HCT116 (cell line): ENCODE data around the gene NAT16. TPM values are rescaled to one million over a fixed set of nuclear protein-coding genes. Genes with fewer than 3 reads are reported as not detected.

Experiments used
- ATAC-seq: fragments of 200-7000 bp; cut with Tn5 transposase; 2 replicates; pipeline ENCODE4 v1.9.1; 2020; ENCODE audit warnings: mild to moderate bottlenecking, moderate library complexity
- BruUV-seq: library from RNA; stranded (reverse); fragments of 400-500 nt; replicated peaks from 2 replicates; lab custom pipeline; 2021; lab: Mats Ljungman, UMichigan
- CTCF ChIA-PET: fragments of 300-600 bp; sonication (Branson Sonifier 250); formaldehyde crosslinking; loops from one replicate; lab custom pipeline; 2021; ENCODE audit warnings: antibody characterized with exemption; lab: Charles Lee
- POLR2A ChIA-PET: fragments of 300-600, 350-600 bp; sonication (Branson Sonifier 250); formaldehyde crosslinking; loops from one replicate; lab custom pipeline; 2021; ENCODE audit warnings: antibody characterized with exemption; lab: Charles Lee
- RAD21 ChIA-PET, 2 experiments: fragments of 300-600 bp; sonication (Branson Sonifier 250); formaldehyde crosslinking; loops; one replicate each; lab custom pipeline; 2023; ENCODE audit warnings: low total read pairs in 2 of 2; ENCODE audit not compliant: uncharacterized antibody in 2 of 2, unreplicated experiment in 2 of 2, low non-redundant PET in 1 of 2; lab: Charles Lee
- DNase-seq: peaks from one replicate; pipeline ENCODE4 v3.0.0-alpha.2; 2010; ENCODE audit warnings: low read depth, low spot score
- H2AFZ ChIP-seq: fragments of 200-600 bp; shearing (Covaris generic), sonication (generic); 2 replicates; pipeline ENCODE4 v1.6.1; 2017; ENCODE audit warnings: low read depth, mixed run types, mixed read lengths, antibody characterized with exemption, low read length; ENCODE audit not compliant: poor library complexity, severe bottlenecking
- H3K27ac ChIP-seq: 2 replicates; pipeline ENCODE4 v1.5.1; 2012; ENCODE audit warnings: low read depth, low read length
- H3K27me3 ChIP-seq: fragments of 200-600 bp; sonication (generic); 2 replicates; pipeline ENCODE4 v1.6.1; 2016; ENCODE audit warnings: mixed run types, low read length, mixed read lengths; ENCODE audit not compliant: insufficient read depth
- H3K36me3 ChIP-seq, 2 experiments: fragments of 200-500 bp in 1 of 2; fragments of 200-600 bp in 1 of 2; sonication (Bioruptor generic) in 1 of 2; sonication (generic) in 1 of 2; 2 replicates each; pipeline versions ENCODE4 v1.5.1 to v1.6.1; 2014 to 2016; ENCODE audit warnings: low read length in 2 of 2, inconsistent platforms in 1 of 2, mixed read lengths in 1 of 2, mixed run types in 1 of 2; ENCODE audit not compliant: insufficient read depth in 2 of 2, control insufficient read depth in 1 of 2
- H3K4me1 ChIP-seq, 2 experiments: fragments of 200-600 bp in 1 of 2; sonication (generic) in 1 of 2; 2 replicates each; pipeline versions ENCODE4 v1.5.1 to v1.6.1; 2012 to 2017; ENCODE audit warnings: low read length in 2 of 2, inconsistent platforms in 1 of 2, mild to moderate bottlenecking in 1 of 2, mixed read lengths in 1 of 2, mixed run types in 1 of 2, moderate library complexity in 1 of 2; ENCODE audit not compliant: insufficient read depth in 2 of 2, control insufficient read depth in 1 of 2
- H3K4me2 ChIP-seq: fragments of 200-600 bp; sonication (generic); 2 replicates; pipeline ENCODE4 v1.6.1; 2017; ENCODE audit warnings: mixed run types, low read length, mixed read lengths
- H3K4me3 ChIP-seq, 2 experiments: fragments of 200-600 bp in 1 of 2; sonication (generic) in 1 of 2; replicated peaks in 1 of 2; 2 replicates each; pipeline ENCODE4 v1.5.1; 2011 to 2016; ENCODE audit warnings: low read length in 2 of 2, control low read depth in 1 of 2, low read depth in 1 of 2, mild to moderate bottlenecking in 1 of 2, mixed read lengths in 1 of 2, mixed run types in 1 of 2
- H3K79me2 ChIP-seq: fragments of 200-600 bp; sonication (generic); 2 replicates; pipeline ENCODE4 v1.6.1; 2017; ENCODE audit warnings: mild to moderate bottlenecking, mixed run types, low read length, moderate library complexity, mixed read lengths; ENCODE audit not compliant: insufficient read depth
- H3K9ac ChIP-seq: fragments of 200-600 bp; sonication (generic); 2 replicates; pipeline ENCODE4 v1.6.1; 2016; ENCODE audit warnings: low read length, mixed read lengths
- H3K9me2 ChIP-seq: fragments of 200-600 bp; sonication (generic), shearing (Covaris generic); 2 replicates; pipeline ENCODE4 v1.6.1; 2017; ENCODE audit warnings: mixed run types, mild to moderate bottlenecking, moderate library complexity; ENCODE audit not compliant: insufficient read depth
- H3K9me3 ChIP-seq, 2 experiments: fragments of 200-500 bp in 1 of 2; fragments of 200-600 bp in 1 of 2; sonication (Bioruptor generic) in 1 of 2; sonication (generic) in 1 of 2; 2 replicates each; pipeline ENCODE4 v1.6.1; 2014 to 2017; ENCODE audit warnings: low read length in 2 of 2, mixed read lengths in 2 of 2, inconsistent platforms in 1 of 2, low read depth in 1 of 2, mild to moderate bottlenecking in 1 of 2, mixed run types in 1 of 2, moderate library complexity in 1 of 2; ENCODE audit not compliant: control insufficient read depth in 1 of 2, insufficient read depth in 1 of 2
- H4K20me1 ChIP-seq: fragments of 200-600 bp; sonication (generic), shearing (Covaris generic); 2 replicates; pipeline ENCODE4 v1.6.1; 2017; ENCODE audit warnings: mixed run types, mild to moderate bottlenecking, moderate library complexity; ENCODE audit not compliant: insufficient read depth
- CEBPB ChIP-seq: IDR thresholded peaks from 2 replicates; pipeline ENCODE4 v1.6.1; 2012; ENCODE audit warnings: low read depth
- CTCF ChIP-seq, 3 experiments: fragments of 200-600 bp in 1 of 3; sonication (generic) in 1 of 3; IDR thresholded peaks in 2 of 3; conservative IDR thresholded peaks in 1 of 3; 2 replicates each; pipeline ENCODE4 v1.5.1; 2012 to 2017; ENCODE audit warnings: low read depth in 2 of 3, low read length in 2 of 3, antibody characterized with exemption in 1 of 3, borderline replicate concordance in 1 of 3, control low read depth in 1 of 3, mild to moderate bottlenecking in 1 of 3, mixed read lengths in 1 of 3, mixed run types in 1 of 3, moderate library complexity in 1 of 3; ENCODE audit not compliant: insufficient read depth in 1 of 3
- FOSL1 ChIP-seq: IDR thresholded peaks from 2 replicates; pipeline ENCODE4 v1.6.1; 2012; ENCODE audit warnings: low read depth
- POLR2AphosphoS5 ChIP-seq: IDR thresholded peaks from 2 replicates; pipeline ENCODE4 v1.6.1; 2011; ENCODE audit warnings: mild to moderate bottlenecking, low read depth, low read length, moderate library complexity
- SP1 ChIP-seq: IDR thresholded peaks from 2 replicates; pipeline ENCODE4 v1.6.1; 2012; ENCODE audit warnings: low read depth
- TCF7L2 ChIP-seq: IDR thresholded peaks from 2 replicates; pipeline ENCODE4 v1.7.0; 2011; ENCODE audit warnings: borderline replicate concordance, inconsistent platforms; ENCODE audit not compliant: insufficient read depth, insufficient read length; ENCODE audit errors: extremely low read depth
- intact Hi-C: fragments of 100-400 bp; cut with micrococcal nuclease; formaldehyde crosslinking; loops from 2 replicates; pipeline ENCODE4 v1.10.0; 2022
- total RNA-seq: library from RNA; stranded (reverse); gene quantifications from one replicate; pipeline ENCODE4 v1.2.1, GENCODE V29; 2021; ENCODE audit not compliant: unreplicated experiment

NAT16 gene
- total RNA-seq, 1 experiment from 2014 or later: 2.0 TPM

- peak; percentile 80 for DNase-seq
- no peaks in the 10 kb centered on the region for H3K79me2 ChIP-seq
- H3K9ac ChIP-seq: peak overlapping the region; percentile 72
- no TSS peak for BruUV-seq
- H3K4me1 ChIP-seq: peaks cover 24 to 47% of the 10 kb centered on the region in 2 experiments
- peak; percentile 82 for ATAC-seq
- H2AFZ ChIP-seq: peak overlapping the region; percentile 44
- ChIA-PET POLR2A (interaction anchor here (0.6 to 2.1 kb wide), 12 partner anchors 9 to 272 kb away, joined by 3 to 23 read pairs (median 5); partner anchors contain the start of genes FIS1, MOGAT3, PLOD3 and SERPINE1), CTCF (interaction anchor here (0.9 to 2.9 kb wide), 7 partner anchors 9 to 109 kb away, joined by 3 to 20 read pairs (median 4); partner anchors contain the start of gene VGF), RAD21 (interaction anchor here in 1 of 2 experiments (0.8 to 1.0 kb wide), 2 partner anchors 19 to 30 kb away, joined by 3 to 4 read pairs; no protein-coding TSS in a partner anchor)
- H3K9me3 ChIP-seq: no peaks in the 10 kb centered on the region
- no peaks in the 10 kb centered on the region for H3K9me2 ChIP-seq
- TF ChIP-seq TCF7L2 (no peak), SP1 (no peak), FOSL1 (no peak), CEBPB (no peak), POLR2AphosphoS5 (peak; percentile 81), CTCF (IDR thresholded peaks at IDR 0.05 in 2 of 3, conservative IDR thresholded peaks at IDR 0.05 in 1 of 3; ENCODE audit: borderline replicate concordance in 1 of 3, insufficient read depth in 1 of 3, low read depth in 2 of 3, low read length in 2 of 3) (no peak)
- intact Hi-C loops: no loop called here
- H3K36me3 ChIP-seq: no peaks in the 10 kb centered on the region
- peak overlapping the region; percentile 97 for H3K4me2 ChIP-seq
- H3K4me3 ChIP-seq: peak overlapping the region; percentile 49 to 63
- peak overlapping the region; percentile 67 for H3K27ac ChIP-seq
- no peaks in the 10 kb centered on the region for H3K27me3 ChIP-seq
- no peaks in the 10 kb centered on the region for H4K20me1 ChIP-seq
Measured at GRCh38 chr7:101173752-101174244, 6.3 kb downstream of the NAT16 start.
